HS-27A (cell line): ENCODE measurements around the gene PIP4K2A.
A peak's percentile ranks its signal among the peaks of the same experiment; 100 is the strongest.

Source experiments
- DNase-seq: peaks from one replicate; pipeline ENCODE4 v3.0.0-alpha.2; 2012; ENCODE audit warnings: low read depth, missing footprints

The PIP4K2A gene

DNA sequence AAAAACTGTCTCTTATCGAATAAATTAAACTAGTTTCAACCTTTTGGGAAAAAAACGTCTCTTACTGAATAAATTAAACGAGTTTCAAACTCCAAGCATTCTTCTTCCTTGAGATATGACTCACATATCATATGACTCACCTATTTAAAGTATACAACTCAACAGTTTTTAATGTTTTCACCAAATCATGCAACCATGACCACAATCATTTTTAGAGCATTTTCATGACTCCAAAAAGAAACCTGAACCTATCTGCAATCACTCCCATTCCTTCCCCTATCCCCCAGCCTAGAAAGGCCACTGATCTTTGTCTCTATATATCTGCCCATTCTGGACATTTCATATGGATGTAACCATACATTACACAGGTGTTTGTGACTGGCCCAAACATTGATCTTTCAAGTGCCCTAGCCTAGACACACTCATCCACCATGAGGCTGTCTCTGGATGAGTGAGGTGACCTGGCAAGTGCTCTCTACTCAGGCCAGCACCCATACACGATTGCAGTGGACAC, 115.3 kb downstream of the PIP4K2A start:
- DNase-seq = peak; percentile 42

DNA sequence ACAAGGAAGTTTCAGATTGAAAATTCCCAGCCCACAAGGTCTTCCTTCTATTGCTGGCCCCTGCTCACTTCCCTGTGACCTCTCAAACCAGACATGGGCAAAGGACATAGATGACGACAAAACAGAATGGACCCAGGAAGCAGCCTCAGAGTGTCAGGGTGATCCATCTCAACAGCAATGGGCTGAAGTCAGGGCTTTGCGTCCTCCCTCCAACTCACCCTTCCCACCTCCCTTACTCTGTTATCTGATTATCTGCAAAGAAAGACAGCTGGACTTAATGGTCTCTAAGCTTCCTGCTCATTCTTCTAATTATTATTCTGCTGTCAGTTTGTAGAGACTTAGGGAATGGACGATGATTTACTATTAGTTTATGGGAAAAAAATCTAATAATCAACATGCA, 115.9 kb downstream of the PIP4K2A start:
- DNase-seq = no peak

DNA sequence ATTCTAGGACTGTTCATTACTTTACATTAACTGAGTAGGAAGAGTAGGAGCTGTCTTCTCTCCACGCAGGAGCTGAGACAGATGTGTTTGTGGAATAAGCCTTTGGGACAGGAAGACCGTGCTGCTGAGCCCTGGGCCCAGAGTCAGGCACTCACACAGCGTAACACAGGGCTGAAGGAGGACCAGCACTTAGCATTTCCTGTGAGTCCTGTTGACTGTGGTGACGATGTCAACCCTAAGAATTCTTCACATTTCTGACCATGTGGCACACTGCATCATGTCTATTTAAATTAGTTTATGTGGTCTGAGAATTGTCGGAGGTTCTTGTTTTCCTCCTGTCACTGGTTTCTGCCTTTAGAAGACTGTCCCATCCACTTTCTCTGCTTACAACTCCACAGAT, 117.2 kb downstream of the PIP4K2A start:
- DNase-seq = no peak

DNA sequence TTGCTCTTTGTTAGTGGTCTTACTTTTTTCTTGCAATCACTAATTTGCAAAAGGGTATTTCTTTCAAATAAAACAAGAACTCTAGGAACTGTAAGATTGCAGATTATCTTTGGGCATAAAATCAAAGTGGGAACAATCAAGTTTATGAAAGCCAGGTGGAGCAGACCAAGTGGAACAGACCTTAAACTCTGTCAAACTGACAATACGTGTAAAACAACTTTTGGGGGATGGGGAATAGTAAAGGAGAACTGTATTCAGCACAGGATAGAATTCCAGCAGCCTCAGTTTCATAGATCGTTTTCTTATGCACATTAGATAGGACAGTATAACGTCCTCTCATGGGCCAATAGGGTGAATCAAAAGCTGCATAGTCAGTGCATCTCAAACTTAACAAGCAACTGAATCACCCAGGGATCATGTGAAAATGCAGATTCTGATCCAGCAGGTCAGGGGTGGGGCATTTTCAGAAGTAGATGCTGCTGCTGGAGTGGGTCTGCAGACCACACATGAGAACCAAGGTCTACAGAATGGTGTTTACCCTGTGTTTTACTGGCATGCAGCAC, 120.7 kb downstream of the PIP4K2A start:
- no peak for DNase-seq

DNA sequence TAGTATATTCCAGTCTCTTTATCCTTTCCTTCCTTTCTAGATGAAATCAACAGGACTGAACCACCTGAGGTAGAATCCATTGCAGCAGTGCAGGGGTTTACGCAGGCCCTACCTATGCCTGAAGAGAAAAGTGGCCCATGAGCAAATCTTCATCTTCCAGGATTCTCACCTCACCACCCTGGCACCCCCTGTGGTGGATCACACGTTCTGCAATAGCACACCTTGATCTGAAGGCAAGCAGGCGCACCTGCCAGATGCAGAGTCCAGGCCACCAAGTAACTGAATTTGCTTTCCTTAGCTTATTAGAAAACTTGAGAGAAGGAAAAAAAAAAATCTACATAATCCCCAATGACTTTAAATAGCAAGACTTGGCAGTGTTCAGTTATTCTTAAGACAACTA, 121.4 kb downstream of the PIP4K2A start:
- DNase-seq = no peak

DNA sequence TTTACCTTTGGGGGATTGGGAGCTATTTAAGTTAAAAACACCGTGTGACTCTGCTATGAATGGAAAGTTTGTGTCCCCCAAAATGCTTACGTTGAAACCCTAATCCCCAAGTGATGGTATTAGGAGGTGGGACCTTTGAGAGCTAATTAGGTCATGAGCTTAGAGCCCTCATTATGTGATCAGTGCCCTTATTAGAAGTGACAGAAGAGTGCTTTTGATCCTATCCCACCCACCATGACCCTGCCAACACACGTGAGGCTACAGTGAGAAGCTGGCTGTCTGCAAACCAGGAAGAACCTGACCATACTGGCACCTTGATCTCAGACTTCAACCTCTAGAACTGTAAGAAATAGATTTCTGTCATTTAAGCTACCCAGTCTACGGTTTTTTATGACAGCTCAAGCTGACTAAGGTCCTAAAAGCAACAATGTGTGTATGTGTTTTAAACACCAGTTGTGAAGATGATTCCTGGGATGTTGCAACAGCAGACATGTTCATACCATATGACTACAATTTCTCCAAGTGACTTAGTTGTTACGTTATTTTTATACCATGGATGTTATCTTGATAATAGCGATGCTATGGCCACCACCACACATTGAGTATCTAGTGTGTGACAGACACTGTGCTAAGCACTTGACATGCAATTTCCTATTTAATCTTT, 124.4 kb downstream of the PIP4K2A start:
- DNase-seq = no peak

DNA sequence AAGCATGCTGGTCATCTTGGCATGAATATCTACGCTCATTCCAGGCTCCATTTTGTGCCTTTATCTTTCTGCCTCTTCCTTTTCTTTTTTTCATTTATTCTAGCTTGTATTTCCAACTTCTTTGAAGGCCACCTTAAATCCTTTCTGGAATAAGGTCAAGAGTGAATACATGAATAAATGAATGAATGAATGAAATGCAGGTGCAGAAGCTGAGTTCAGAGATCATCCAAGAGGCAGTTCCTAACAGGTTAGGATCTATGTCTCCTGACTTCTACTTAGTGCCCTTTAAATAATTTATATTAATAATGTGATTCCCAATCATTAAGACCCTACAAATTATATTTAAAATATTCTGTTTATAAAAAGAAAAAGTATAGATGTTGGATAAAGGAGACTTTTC, 125.9 kb downstream of the PIP4K2A start:
- DNase-seq = no peak

DNA sequence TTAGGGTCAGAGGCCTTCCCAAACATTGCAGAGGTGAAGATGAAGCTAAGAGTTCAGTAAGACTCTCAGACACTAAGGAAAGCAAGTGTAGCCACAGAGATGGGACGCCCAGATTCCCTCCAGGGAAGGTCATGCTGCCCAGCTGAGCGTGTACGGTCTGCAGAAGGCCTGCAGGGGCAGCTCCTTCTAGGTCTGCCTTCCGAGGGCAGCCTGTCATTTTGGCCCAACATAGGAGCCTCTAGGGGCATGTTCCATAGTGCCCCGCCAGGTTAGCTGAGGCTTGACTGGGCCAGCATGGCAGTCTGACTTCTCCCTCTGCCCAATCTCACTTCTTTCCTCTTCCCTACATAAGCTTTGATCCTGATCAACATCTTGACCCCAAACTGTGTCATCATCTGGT, 130.7 kb downstream of the PIP4K2A start:
- no peak for DNase-seq

DNA sequence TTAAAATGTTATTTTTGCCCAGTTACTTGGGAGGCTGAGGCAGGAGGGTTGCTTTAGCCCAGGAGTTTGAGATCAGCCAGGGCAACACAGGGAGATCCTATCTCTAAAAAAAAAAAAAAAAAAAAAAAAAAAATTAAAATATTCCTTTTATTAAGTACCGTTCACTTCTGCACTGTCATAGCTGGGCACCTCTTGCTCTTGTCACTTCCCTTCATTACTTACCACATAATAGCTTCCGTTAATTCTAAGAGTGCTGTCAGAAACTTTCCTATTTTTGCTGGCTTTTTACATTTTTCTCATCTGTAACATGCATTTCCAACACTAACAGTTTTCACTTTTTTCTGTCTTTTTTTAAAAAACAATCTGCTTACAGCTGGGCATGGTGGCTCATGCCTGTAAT, 132.9 kb downstream of the PIP4K2A start:
- no peak for DNase-seq

DNA sequence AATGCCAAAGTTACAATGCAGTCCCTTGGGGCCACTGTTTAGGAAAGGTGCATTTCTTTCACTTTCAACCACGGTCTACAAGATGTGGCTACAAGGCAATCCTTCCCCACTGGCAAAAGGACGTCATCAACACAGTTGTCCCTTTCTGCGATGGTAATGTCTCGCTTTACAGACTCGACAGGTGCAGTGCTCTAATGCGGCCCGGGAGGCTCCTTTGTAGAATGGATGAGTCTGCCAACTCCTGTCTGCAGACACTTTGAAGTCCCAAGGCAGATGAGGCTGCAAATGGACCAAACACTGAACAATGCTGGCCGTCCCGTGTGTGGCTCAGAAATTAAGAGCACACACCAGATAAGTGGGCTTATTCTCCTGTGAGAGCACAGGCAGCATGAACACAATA, 133.7 kb downstream of the PIP4K2A start:
- DNase-seq = no peak

DNA sequence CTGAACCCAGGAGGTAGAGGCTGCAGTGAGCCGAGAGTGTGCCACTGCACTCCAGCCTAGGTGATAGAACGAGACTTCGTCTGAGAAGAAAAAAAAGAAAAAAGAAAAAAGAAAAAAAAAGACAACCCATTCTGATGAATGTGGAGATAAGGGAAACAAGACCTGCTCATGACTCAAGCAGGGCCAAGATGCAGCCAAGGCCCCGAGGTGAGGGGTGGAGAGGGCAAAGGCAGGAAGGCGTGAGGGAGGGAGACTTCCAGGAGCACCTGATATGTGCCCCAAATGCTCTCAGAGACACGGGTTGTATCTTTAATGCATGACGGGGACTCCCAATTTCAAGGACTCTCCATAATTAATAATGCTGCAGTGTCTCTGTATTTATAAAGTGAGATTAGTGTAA, 134.6 kb downstream of the PIP4K2A start:
- no peak for DNase-seq

DNA sequence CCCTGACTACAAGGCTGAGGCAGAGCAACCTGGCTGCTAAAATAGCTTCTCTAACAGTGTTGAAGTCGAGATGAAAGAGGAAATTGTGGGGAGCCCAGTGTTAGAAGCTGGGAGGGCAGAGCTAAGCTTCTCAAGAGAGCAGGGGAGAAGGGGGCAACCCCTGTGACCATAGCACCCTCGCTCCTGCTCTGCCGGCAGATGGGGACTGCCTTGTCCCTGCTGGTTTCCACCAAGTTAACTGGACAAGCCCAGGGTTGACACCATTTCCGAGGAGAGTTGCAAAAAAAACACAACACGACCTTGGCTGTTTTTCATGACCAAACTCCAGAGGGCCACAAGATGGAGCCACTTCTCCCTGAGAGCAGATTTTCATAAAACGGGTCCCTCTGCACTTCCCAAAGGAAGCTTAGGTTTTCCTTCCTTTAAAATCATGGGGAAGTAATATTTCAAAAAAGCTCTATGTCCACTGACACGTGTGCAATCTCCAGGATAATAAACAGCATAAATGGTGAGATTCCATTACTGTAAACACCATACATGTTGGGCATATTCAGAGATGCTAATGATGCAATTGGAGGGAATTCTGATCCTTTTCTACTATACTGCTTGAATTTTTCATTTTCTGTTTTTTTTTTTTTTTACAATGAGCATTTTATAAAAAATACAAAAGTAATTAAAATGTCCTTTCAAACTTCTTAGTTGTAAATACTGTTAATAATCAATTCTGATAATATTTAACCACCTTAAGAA, 140.4 kb downstream of the PIP4K2A start:
- DNase-seq = peak; percentile 12

DNA sequence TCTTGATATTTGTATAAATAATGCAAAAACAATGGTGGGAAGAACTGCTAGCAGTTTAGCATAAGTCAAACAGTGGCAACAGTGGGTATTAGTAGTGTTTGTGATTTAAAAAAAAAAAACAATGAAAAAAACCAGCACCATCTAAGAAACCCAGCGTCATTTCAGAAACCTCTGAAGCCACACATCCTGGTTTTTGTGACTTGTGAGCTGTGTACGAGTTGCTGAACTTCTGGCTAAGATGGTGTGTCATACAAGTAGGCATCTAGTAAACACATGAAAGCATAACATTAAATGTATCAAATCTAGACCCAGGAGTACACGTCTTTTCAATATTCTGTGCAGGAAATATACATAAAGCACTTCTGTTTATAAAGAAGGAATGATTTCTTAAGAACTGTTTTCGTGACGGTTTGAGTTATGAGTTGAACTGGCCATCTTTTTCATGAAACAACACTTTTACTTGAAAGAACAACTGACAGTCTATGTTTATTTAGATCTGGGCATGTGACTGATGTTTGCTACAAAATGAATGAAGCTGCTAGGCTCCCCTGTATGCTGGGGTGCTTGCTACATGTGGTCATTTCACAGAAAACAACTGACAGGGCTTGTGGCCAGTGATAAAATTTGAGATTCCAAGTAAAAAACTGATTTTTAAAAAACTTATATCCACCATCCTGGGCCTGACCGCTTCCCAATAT, 143.5 kb downstream of the PIP4K2A start:
- no peak for DNase-seq

DNA sequence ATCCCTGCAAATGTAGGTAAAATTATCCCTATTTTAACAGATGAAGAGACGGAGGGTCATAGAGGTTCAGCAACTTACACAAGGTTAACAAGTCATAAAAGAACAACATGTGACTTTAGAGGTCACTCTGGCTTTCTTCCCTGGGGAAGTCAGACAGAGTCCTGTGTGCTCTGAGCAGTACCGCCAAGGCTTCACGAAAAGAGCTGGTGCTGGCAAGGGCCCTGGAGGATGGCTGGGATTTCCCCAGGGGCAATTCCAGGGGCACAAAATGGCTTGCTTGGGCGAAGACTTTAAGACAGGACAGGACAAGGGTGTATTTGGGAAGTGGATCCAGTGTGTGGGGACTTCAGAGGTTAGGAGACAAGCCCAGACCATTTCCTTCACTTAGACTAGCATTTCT, 144.1 kb downstream of the PIP4K2A start:
- no peak for DNase-seq

DNA sequence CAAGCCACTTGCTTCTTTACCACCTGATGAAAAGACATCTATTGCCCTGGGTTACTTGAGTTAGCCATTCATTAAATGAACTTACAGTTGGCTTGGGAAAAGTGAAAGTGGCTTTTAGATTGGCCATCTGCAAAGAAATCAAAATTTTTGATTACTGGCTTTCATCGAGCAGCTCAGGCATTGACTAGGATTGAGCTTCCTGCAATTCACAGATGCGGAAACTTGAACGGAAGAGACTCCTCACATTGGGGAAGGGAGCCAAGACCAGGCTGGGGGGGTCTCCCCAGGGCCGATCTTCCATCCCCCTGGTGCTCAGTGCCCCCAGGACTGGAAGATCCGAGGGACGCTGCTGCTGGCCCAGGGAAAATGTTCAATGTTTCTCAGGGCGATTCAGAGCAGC, 145.4 kb downstream of the PIP4K2A start:
- no peak for DNase-seq

DNA sequence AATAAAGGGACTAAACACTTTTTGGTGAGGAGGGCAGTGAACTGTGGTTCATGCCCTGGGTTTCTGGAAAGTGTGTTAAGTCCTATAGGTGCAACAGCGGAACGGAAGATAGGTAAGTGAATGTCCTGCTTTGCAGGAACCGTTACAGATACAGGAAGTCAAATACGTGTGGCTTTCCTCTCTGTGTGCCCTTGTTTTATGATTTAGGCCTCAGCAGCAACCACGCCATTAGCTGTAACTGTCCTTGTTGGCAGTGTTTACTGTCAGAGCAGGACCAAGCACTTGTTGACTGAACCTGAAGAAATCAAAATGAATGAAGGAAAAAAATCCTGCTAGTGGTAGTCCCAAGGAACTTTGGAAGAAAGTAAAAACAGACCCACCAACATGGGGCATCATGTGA, 150.3 kb downstream of the PIP4K2A start:
- DNase-seq = no peak

DNA sequence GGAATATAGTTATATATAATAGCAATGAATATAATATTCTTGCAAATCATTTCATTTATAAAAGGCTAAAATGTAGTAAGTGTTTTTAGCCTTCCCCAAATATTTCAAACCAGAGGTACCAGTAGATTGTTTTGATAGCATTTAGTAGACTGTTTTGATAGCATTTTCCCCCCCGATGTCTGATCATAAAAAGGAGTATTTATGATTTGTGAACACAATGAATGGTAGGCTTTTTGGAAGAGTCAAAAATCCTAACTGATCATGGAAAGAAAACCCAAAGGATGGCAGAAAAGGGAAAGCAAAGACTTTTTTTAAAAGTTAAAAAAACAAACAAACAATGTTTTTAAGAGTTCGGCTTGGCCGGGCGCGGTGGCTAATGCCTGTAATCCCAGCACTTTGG, 152.5 kb downstream of the PIP4K2A start:
- no peak for DNase-seq

DNA sequence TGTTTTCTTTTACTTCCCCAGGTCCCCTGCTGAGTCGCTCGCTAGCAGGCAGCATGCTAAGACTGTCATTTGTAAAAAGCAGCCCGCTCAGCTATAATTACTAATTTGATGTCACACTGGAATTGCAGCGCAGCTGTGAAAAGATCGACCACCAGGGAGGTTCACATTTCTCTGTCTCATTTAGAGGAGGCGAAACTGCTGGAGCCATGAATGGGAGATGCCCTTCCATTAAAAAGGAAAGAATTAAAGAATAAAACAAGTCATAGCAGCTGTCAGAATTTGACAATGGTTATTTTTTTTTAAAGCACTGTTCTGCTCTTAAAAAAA, 153.5 kb downstream of the PIP4K2A start:
- DNase-seq = no peak

DNA sequence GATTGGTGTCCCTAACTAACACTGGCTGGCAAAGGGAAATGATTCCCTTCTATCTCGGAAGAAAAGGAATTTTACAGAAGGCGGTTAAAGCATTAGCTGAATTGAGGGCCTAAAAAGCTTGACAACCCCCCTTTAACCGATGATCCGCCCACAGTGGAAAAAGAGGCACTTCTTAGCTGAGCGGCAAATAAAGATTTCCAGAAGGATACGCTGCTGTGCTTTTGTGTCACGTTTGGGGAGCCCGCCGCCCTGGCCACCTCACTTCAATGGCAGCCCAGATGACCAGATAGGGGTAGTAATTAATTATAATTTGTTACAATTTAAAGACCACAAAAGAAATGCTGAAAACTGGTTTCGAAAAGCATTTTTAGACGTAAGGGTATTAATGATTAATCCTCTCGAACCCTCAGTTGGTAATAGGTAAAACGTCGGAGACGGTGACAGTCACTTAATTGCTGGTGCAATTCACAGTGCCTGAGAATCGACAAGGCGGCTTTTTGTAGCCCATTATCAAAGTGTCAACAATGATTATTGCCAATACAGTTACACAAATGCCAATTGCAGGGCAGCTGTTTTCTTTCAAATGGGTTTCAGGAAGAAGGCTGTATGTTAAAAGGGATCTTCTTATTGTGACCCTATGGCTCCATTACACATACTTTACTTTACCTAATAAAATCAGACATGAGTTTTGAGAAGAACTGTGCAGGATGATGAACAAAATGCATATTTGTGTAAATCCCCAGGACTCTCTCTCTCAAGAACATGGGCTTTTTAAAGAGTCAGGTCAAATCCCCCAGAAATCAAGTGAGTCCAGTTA, 154.1 kb downstream of the PIP4K2A start:
- DNase-seq = no peak

DNA sequence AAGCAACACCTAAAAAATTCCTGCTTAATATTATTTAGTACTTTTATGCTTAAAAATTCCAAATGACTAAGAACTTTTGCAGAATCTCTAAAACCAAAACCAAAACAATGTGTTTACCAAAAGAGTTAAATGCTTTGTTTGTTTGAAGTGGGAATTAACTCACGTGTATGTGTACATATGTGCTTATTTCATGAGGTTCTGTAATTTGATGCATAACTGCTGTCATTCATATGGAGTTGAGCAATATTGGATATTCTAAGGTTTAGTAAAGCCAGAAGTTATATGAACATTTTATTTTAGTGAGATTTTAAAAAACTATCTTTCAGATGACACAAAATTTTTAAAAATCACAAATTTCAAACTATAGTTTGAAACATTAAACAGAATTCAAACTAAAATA, 157.1 kb downstream of the PIP4K2A start:
- DNase-seq = no peak

DNA sequence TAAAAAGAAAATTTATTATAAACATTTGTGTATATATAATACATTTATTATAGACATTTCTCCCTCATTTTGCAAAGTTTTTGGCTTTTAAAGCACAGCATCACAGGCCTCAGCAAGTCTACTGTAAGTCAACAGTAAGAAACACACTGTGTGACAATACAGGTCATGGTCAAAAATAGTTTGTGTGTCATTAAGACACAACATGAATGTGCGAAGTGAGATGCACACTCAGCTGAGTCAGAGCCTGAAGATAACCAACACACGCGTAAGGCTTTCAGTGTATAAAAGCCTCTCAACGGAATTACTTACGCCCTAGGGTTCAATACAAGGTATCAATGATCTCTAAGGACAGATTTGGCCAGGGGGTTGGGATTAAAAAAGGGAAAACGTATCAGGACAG, 157.6 kb downstream of the PIP4K2A start:
- DNase-seq = no peak
